ENCODE data around the gene ACOX1. TPM values are rescaled to one million over a fixed set of nuclear protein-coding genes. Genes with fewer than 3 reads are reported as not detected.
A peak's percentile ranks its signal among the peaks of the same experiment; 100 is the strongest.

ACOX1 gene
- total and polyA plus RNA-seq, 2 of the 13 experiments (the other 11 are each of a cell fraction or from before 2014, with no cell fraction given) = 86.4 to 120 TPM

DNA sequence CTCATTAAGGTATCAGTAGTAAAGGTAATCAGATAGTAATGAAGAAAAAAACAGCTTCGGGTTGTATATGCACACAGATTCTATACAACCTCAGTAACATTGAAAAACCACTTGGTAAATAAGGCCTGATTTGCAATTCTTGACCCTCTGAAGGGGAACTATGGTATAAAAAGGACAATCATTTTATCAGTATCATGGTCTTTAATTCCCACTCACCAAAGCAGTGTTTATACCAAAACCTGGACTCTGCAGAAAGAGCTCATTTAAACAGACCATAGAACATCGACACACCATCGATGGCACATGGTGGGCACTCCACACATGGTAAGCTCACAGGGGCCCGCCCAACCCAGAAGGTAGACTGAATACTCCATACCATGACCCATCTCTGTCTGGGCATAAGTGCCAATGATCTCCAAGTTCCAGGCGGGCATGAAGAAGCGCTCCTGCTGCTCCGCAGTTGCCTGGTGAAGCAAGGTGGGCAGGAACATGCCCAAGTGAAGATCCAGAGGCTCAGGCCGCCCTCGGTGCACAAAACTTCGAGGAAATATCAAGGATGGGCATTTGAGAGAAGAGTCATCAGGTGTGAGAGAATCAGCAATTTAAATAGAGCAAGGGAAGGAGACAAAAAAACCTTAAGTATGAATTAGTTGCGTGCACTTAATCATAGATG, 19.0 kb downstream of the ACOX1 start (continued):
- TF ChIP-seq, protein P1, sequence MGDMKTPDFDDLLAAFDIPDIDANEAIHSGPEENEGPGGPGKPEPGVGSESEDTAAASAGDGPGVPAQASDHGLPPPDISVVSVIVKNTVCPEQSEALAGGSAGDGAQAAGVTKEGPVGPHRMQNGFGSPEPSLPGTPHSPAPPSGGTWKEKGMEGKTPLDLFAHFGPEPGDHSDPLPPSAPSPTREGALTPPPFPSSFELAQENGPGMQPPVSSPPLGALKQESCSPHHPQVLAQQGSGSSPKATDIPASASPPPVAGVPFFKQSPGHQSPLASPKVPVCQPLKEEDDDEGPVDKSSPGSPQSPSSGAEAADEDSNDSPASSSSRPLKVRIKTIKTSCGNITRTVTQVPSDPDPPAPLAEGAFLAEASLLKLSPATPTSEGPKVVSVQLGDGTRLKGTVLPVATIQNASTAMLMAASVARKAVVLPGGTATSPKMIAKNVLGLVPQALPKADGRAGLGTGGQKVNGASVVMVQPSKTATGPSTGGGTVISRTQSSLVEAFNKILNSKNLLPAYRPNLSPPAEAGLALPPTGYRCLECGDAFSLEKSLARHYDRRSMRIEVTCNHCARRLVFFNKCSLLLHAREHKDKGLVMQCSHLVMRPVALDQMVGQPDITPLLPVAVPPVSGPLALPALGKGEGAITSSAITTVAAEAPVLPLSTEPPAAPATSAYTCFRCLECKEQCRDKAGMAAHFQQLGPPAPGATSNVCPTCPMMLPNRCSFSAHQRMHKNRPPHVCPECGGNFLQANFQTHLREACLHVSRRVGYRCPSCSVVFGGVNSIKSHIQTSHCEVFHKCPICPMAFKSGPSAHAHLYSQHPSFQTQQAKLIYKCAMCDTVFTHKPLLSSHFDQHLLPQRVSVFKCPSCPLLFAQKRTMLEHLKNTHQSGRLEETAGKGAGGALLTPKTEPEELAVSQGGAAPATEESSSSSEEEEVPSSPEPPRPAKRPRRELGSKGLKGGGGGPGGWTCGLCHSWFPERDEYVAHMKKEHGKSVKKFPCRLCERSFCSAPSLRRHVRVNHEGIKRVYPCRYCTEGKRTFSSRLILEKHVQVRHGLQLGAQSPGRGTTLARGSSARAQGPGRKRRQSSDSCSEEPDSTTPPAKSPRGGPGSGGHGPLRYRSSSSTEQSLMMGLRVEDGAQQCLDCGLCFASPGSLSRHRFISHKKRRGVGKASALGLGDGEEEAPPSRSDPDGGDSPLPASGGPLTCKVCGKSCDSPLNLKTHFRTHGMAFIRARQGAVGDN (CRISPR knock-in tag; IDR thresholded peaks at IDR 0.05) = peak; percentile 49
- TF ChIP-seq ZFP62 (CRISPR knock-in tag; IDR thresholded peaks at IDR 0.05) (no peak), HNRNPL (IDR thresholded peaks at IDR 0.05; ENCODE audit: low read depth, low read length) (0 out of 2 replicates have a peak, but pooled peaks have one; percentile 27), MTF2 (CRISPR knock-in tag; IDR thresholded peaks at IDR 0.05; ENCODE audit: borderline replicate concordance) (no peak), CHCHD3 (CRISPR knock-in tag; IDR thresholded peaks at IDR 0.05) (no peak), ZNF678 (CRISPR knock-in tag; IDR thresholded peaks at IDR 0.05) (no peak), ZNF33A (CRISPR knock-in tag; IDR thresholded peaks at IDR 0.05; ENCODE audit: borderline replicate concordance) (no peak), AHR (CRISPR knock-in tag; IDR thresholded peaks at IDR 0.05) (no peak), ZNF616 (CRISPR knock-in tag; IDR thresholded peaks at IDR 0.05; ENCODE audit: low read depth) (no peak)
- TF ChIP-seq, protein P2, sequence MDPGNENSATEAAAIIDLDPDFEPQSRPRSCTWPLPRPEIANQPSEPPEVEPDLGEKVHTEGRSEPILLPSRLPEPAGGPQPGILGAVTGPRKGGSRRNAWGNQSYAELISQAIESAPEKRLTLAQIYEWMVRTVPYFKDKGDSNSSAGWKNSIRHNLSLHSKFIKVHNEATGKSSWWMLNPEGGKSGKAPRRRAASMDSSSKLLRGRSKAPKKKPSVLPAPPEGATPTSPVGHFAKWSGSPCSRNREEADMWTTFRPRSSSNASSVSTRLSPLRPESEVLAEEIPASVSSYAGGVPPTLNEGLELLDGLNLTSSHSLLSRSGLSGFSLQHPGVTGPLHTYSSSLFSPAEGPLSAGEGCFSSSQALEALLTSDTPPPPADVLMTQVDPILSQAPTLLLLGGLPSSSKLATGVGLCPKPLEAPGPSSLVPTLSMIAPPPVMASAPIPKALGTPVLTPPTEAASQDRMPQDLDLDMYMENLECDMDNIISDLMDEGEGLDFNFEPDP (CRISPR knock-in tag; conservative IDR thresholded peaks at IDR 0.05) = 0 out of 2 replicates have a peak, but pooled peaks have one; percentile 51
- TF ChIP-seq, protein P3, sequence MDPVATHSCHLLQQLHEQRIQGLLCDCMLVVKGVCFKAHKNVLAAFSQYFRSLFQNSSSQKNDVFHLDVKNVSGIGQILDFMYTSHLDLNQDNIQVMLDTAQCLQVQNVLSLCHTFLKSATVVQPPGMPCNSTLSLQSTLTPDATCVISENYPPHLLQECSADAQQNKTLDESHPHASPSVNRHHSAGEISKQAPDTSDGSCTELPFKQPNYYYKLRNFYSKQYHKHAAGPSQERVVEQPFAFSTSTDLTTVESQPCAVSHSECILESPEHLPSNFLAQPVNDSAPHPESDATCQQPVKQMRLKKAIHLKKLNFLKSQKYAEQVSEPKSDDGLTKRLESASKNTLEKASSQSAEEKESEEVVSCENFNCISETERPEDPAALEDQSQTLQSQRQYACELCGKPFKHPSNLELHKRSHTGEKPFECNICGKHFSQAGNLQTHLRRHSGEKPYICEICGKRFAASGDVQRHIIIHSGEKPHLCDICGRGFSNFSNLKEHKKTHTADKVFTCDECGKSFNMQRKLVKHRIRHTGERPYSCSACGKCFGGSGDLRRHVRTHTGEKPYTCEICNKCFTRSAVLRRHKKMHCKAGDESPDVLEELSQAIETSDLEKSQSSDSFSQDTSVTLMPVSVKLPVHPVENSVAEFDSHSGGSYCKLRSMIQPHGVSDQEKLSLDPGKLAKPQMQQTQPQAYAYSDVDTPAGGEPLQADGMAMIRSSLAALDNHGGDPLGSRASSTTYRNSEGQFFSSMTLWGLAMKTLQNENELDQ (CRISPR knock-in tag; IDR thresholded peaks at IDR 0.05; ENCODE audit: borderline replicate concordance) = no peak
